CD4-positive, alpha-beta T cell treated with Interleukin-17A for 1 hour (primary cell): ENCODE data around the gene TSR1.

Experiments
- DNase-seq: peaks from one replicate; pipeline ENCODE4 v3.0.0-alpha.2; 2020

The TSR1 gene

GRCh38 chr17:2336215-2336851 is at the start of gene TSR1:
TSS of gene TSR1 (minus strand) at chr17:2336457. CDS start at chr17:2336427, 30 bp downstream.
- DNase-seq = peak; percentile 86

GRCh38 chr17:2385240-2386210 is 49.3 kb upstream of the TSR1 start:
- DNase-seq = no peak

DNA sequence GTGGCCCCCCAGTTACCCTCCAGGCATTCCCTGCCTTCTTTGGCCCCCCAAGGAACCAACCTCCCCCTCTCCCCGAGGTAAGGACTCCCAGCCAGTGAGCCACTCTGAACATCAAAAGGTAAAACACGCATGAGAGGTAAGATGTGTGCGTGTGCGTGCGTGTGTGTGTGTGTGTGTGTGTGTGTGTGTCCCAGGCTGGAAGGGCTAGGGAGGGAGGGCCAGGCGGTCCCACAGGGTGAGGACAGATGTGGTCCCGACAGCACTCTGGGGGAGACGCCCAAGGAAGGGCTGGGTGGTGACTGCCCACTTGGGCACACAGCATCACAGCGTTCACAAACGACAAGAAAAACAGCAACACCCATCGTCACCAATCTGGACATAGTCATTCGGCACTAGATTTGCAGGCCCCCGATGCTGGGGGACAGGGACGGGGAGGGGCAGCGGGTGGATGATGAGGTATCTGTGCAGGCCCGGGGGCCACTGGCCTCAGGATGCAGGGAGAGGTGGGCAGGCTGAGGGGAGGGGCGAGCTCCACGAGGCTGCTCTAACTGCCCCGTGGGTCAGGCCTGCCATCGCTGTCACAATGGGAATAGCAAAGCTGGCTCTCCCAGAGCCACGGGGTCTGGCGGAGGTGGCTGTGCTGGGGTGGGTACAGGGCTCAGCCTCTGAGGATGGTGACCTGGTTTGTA is 48.3 kb upstream of the TSR1 start:
- DNase-seq = no peak

DNA sequence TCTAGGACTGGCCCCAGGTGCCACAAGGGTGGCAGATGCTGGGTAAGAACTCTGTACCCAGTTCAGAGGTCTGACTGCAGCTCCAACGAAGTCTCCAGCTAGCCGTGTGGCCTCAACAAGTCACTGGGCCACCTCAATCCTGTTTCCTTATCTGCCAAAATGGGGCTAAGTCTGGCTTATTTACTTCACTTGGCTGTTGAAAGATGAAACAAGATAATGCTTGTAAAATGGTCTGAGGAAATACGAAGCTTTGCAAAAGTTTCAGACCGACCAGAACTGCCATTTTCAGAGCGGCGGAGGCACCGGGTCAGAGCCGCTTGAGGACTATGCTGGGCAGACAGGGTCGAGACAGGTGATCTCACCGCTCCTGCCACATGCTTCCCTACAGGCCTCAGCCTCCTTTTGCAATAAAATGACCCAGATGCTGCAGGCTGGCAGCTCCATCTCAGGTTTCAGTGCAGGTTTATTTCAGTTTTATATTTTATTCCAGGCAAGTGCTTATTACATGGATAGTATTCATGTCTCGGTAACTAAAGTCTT is 47.4 kb upstream of the TSR1 start:
- DNase-seq = no peak

- no peak for DNase-seq
Observed at GRCh38 chr17:2380950-2381649, 44.8 kb upstream of the TSR1 start.

GRCh38 chr17:2380226-2380922 is 44.1 kb upstream of the TSR1 start:
- DNase-seq = no peak

GRCh38 chr17:2379489-2380225 is 43.4 kb upstream of the TSR1 start:
- DNase-seq = no peak

- DNase-seq = no peak
Observed at GRCh38 chr17:2378905-2379304, 42.6 kb upstream of the TSR1 start.

DNA sequence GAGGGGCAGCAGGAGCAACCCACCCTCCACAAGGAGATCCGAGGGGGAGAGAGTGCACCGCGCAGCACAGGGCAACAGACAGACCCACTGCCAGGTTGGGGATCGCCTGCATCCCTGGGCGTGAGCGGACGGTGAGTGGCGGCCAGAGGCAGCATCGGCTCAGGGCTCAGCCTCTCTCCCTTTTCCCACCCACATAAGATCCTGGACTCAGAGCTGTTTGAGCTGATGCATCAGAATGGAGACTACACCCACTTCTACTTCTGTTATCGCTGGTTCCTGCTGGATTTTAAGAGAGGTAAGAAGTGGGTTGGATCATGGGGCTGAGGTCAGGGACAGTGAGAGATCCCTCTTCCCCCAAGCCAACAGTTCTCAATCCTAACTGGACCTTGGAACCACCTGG is 41.4 kb upstream of the TSR1 start:
- no peak for DNase-seq

DNA sequence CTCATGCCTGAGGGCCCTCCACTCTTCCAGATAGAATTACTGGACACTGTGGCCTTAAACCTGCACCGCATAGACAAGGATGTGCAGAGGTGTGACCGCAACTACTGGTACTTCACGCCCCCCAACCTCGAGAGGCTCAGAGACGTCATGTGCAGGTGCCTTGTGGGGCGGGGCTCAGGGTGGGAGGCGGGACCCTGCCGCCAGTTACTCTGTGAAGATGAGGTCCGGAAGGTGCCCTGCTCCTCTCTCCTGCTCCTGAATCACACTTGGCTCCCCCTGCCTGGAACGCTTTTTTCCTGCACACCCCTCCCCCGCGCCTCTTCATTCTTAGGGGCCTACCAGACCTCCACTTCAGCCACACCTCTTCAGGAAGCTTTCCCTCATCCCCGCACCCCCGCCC is 39.9 kb upstream of the TSR1 start:
- no peak for DNase-seq

- DNase-seq = no peak
Observed at GRCh38 chr17:2375406-2375805, 39.1 kb upstream of the TSR1 start.

GRCh38 chr17:2374549-2375285 is 38.5 kb upstream of the TSR1 start:
- DNase-seq = no peak

DNA sequence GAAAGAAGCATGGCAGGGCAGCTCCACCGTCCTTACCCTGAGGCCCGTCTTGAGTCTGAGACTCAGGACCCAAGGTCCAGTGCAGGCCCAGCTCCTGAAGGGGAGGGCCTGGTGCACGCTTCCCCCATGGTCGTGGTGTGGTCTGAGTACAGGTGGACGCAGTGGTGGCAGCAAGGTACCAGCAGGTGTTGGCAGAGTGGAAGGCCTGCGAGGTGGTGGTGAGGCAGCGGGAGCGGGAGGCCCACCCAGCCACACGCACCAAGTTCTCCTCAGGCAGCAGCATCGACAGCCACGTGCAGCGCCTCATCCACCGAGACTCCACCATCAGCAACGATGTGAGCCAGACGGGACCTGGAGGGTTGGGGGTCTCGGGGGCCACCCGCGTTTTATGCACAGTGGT is 36.9 kb upstream of the TSR1 start:
- no peak for DNase-seq

DNA sequence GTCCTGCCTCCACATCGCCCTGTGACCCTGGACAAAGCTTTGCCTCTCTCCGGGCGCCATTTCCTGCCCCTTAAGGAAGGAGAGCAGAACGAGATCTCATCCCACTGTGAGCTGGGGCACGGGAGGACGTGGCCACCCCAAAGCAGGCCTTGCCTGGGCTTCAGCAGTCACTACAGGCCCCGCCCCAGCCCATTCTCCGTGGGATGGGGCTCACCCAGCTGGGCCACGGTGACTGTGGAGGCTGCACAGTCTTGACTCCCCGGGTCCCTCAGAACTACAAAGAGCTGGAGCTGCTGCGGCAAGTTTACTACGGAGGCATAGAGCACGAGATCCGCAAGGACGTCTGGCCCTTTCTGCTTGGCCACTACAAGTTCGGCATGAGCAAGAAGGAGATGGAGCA is 36.4 kb upstream of the TSR1 start:
- DNase-seq = no peak

DNA sequence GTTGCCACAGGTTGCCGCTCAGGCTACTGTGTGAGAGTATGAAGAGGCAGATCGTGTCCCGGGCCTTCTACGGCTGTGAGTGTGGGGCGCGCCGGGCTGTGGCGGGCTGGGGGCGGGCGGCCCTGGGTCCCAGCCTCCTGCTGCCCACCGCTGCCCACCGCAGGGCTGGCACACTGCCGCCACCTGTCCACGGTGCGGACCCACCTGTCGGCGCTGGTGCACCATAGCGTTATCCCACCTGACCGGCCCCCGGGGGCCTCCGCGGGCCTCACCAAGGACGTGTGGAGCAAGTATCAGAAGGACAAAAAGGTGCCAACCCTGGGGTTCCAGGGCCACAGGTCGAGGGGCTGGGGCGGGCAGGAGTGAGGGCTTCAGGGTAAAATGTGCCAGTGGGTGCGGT is 35.9 kb upstream of the TSR1 start:
- no peak for DNase-seq

GRCh38 chr17:2371183-2372130 is 35.2 kb upstream of the TSR1 start:
- DNase-seq = no peak

DNA sequence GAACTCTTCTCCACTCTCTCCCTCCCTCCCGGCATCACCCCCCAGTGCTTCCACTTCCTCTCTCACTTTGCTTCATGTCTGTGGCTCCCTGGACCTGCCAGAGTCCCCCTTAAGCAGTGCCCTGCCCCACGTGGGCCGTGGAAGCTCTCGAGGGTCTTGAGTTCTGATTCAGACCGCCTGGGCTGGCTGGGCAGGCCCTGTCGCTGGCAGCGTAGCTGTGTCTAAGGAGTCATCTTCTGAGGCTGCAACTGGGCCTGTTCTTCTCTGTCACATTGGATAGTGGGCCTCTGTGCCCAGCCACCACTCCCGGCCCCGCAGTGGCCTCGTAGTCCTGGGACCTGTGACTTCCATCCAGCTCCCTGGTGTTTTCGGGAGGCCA is 33.9 kb upstream of the TSR1 start:
- no peak for DNase-seq

- no peak for DNase-seq
Observed at GRCh38 chr17:2369551-2370210, 33.4 kb upstream of the TSR1 start.

GRCh38 chr17:2369039-2369438 is 32.8 kb upstream of the TSR1 start:
- DNase-seq = no peak
